GM18508 (cell line): ENCODE measurements around the gene KLF15.

ENCODE experiments used
- ATAC-seq: cut with Tn5 transposase; IDR thresholded peaks from one replicate; pipeline ENCODE4 v1.9.1; 2021; ENCODE audit warnings: moderate number of reproducible peaks; ENCODE audit not compliant: insufficient read depth, unreplicated experiment

Gene KLF15

GRCh38 chr3:126357295-126358037, at the start of gene KLF15:
Gene KLF15 (minus strand): TSS chr3:126357408. CDS start chr3:126352922, 4,486 bp downstream.
- no peak for ATAC-seq

- ATAC-seq, result no peak
Measured at GRCh38 chr3:126406389-126407296, 49.4 kb upstream of the KLF15 start.

- ATAC-seq, result no peak
Measured at GRCh38 chr3:126402666-126403302, 45.6 kb upstream of the KLF15 start.

- no peak for ATAC-seq
Measured at GRCh38 chr3:126402178-126402577, 45.0 kb upstream of the KLF15 start.

- no peak for ATAC-seq
Measured at GRCh38 chr3:126401611-126402160, 44.5 kb upstream of the KLF15 start.

GRCh38 chr3:126399756-126400155, 42.5 kb upstream of the KLF15 start:
- ATAC-seq, result no peak

GRCh38 chr3:126399351-126399735, 42.1 kb upstream of the KLF15 start:
- peak; percentile 68 for ATAC-seq

GRCh38 chr3:126398423-126399350, 41.5 kb upstream of the KLF15 start:
- no peak for ATAC-seq

GRCh38 chr3:126397610-126398422, 40.6 kb upstream of the KLF15 start:
- ATAC-seq, result no peak

GRCh38 chr3:126396536-126396935, 39.3 kb upstream of the KLF15 start:
- ATAC-seq, result no peak

GRCh38 chr3:126395846-126396513, 38.8 kb upstream of the KLF15 start:
- no peak for ATAC-seq

GRCh38 chr3:126394977-126395321, 37.7 kb upstream of the KLF15 start:
- ATAC-seq, result no peak

- ATAC-seq, result no peak
Measured at GRCh38 chr3:126394179-126394976, 37.2 kb upstream of the KLF15 start, which contains the start of gene CFAP100. Gene CFAP100 (plus strand): TSS chr3:126394909. CDS start chr3:126396001, 1,092 bp downstream.

GRCh38 chr3:126393563-126393962, 36.4 kb upstream of the KLF15 start:
- no peak for ATAC-seq

GRCh38 chr3:126392246-126392645, 35.0 kb upstream of the KLF15 start:
- ATAC-seq, result no peak

- ATAC-seq, result no peak
Measured at GRCh38 chr3:126391631-126392030, 34.4 kb upstream of the KLF15 start.

GRCh38 chr3:126390751-126391150, 33.5 kb upstream of the KLF15 start:
- no peak for ATAC-seq
